ENCODE data around the gene GPR62. TPM values are rescaled to one million over a fixed set of nuclear protein-coding genes. Genes with fewer than 3 reads are reported as not detected.

The GPR62 gene
- total RNA-seq, 2 donors from 2014 or later = not detected

DNA sequence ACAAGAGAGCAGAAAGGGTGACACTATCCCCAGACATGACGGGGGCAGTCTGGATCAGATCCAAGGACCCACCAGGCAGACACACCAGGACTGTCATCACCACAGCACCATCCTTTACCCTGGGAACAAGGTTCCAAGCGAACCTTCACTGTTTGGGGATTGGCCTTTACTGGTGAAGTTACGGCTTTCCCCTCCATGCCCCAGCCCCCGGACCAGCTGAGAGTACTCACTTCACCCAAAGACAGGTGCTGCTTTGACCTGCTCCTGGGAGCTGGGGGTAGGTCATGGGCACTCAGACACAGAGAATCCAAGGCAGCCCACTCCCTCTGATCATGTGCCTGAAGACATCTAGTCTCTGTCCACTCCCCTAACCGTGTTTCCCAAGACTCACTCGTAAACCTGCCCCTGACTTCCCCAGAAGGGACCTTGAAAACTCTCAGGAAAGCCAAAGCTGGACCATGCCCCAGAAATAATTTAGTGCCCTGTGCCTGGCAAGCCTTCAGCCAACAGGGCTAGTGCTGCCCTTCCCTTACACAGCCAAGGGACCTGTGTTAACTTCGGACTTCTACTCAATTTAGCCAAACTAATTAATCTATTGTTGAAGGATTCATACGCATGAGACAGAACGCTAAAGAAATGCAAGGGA, 16.3 kb upstream of the GPR62 start:
- DNase-seq (no peak), ATAC-seq (no peak)
- TF ChIP-seq POLR2A (IDR thresholded peaks at IDR 0.05) (no peak), CTCF (IDR thresholded peaks at IDR 0.05) (no peak)
- intact Hi-C loops (cut with DNase I) = no loop called here
- no peaks in the 10 kb centered on the region for H3K27me3 ChIP-seq
- H3K4me1 ChIP-seq = peaks cover 30% of the 10 kb centered on the region
- H3K27ac ChIP-seq = no peak overlapping the region
- H3K9me3 ChIP-seq = no peaks in the 10 kb centered on the region
- peaks cover 9 to 22% of the 10 kb centered on the region in 2 donors for H3K36me3 ChIP-seq (replicated peaks in 1 of 2; ENCODE audit: insufficient read depth in 1 of 2, low read depth in 2 of 2)
- 84 to 88% methylated on average over 9 of the region's 9 CpGs for WGBS, 2 donors
- no peak overlapping the region for H3K4me3 ChIP-seq

- Histone ChIP-seq H3K27ac (no peak overlapping the region), H3K9me3 (no peaks in the 10 kb centered on the region), H3K36me3 (replicated peaks in 1 of 2; ENCODE audit: insufficient read depth in 1 of 2, low read depth in 2 of 2) (peaks cover 5 to 7% of the 10 kb centered on the region in 2 donors), H3K4me3 (peak overlapping the region; percentile 30 to 53), H3K4me1 (peaks cover 30% of the 10 kb centered on the region), H3K27me3 (no peaks in the 10 kb centered on the region)
- ATAC-seq = no peak
- DNase-seq = peak in 1 of 4 donors; percentile 10
- intact Hi-C loops (cut with DNase I) = loop anchor here (10.0 kb wide), 1 partner anchor 54 kb away; the partner anchor contains the start of gene RPL29
- WGBS, 2 donors = 35 to 38% methylated on average over 12 to 13 of the region's 13 CpGs
- TF ChIP-seq CTCF (IDR thresholded peaks at IDR 0.05) = no peak
- TF ChIP-seq POLR2A (IDR thresholded peaks at IDR 0.05) = no peak
Measured at GRCh38 chr3:51940648-51941462, 14.3 kb upstream of the GPR62 start.

GRCh38 chr3:51941463-51941797, 13.8 kb upstream of the GPR62 start:
- Histone ChIP-seq H3K9me3 (no peaks in the 10 kb centered on the region), H3K36me3 (replicated peaks in 1 of 2; ENCODE audit: insufficient read depth in 1 of 2, low read depth in 2 of 2) (peaks cover 0 to 5% of the 10 kb centered on the region in 2 donors), H3K4me1 (peaks cover 30% of the 10 kb centered on the region), H3K27ac (peak overlapping the region; percentile 11 to 85 (median 58)), H3K4me3 (peak overlapping the region; percentile 30 to 53), H3K27me3 (no peaks in the 10 kb centered on the region)
- WGBS, 2 donors = 0% methylated on average over 7 to 20 of the region's 20 CpGs
- ATAC-seq = no peak
- no peak for DNase-seq
- TF ChIP-seq POLR2A (IDR thresholded peaks at IDR 0.05) (peak in 1 of 3 donors; percentile 29), CTCF (IDR thresholded peaks at IDR 0.05) (no peak)
- intact Hi-C loops (cut with DNase I) = loop anchor here (10.0 kb wide), 1 partner anchor 53 kb away; the partner anchor contains the start of gene RPL29

DNA sequence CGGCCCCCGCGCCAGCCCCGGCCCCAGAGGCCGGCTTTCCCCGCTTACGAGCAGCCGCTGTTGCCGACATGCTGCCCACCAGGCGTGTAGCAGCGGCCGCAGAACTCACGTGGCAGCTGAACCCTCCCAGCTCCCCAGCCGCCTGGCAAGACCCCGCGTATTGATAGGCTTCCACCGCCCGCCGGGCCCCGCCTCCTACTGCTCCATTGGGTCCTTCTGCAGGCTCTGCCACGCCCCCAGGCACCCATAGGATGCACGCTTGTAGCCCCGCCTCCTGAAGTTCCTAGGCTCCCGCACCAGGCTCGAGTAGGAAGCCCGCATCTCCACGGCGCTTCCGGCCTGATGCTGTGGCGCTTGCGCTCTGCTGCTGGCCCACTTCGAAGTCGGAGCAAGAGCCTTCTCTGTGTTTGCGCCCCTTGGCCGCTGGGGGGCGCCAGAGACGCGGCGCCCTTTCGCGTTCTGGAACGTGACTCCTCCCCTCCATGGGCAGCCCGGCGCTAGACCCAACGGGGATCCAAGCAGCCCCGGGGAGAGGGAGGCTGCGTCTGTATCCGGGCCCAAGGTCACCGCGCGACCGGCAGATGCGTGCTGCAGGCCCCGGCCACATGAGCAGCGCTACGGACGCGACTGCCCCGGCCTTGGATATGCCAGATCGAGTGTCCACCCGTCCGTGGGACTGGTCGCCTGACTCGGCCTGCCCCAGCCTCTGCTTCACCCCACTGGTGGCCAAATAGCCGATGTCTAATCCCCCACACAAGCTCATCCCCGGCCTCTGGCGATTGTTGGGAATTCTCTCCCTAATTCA, 13.2 kb upstream of the GPR62 start, which contains the start of the genes PARP3 and RRP9:
Gene PARP3, plus strand, starts transcription at position 566 of the 805 bp plus-strand sequence. CDS start 993 bp downstream, outside the sequence.
Gene RRP9, minus strand, starts transcription at position 107 of the 805 bp plus-strand sequence. Its CDS starts 37 bp downstream, at position 70.
- Histone ChIP-seq H3K27me3 (no peaks in the 10 kb centered on the region), H3K36me3 (replicated peaks in 1 of 2; ENCODE audit: insufficient read depth in 1 of 2, low read depth in 2 of 2) (peaks cover 0 to 4% of the 10 kb centered on the region in 2 donors), H3K9me3 (no peaks in the 10 kb centered on the region), H3K27ac (peak within 1 kb of the TSS; percentile 71 to 86 (median 84)), H3K4me3 (peak within 1 kb of the TSS; percentile 30 to 53), H3K4me1 (peaks cover 30% of the 10 kb centered on the region)
- DNase-seq (peak; percentile 100), ATAC-seq (peak; percentile 98)
- TF ChIP-seq CTCF (IDR thresholded peaks at IDR 0.05) = peak; percentile 98 to 100 (median 100)
- peak in 2 of 3 donors; percentile 66 to 70 for TF ChIP-seq POLR2A (IDR thresholded peaks at IDR 0.05)
- intact Hi-C loops (cut with DNase I) = loop anchor here (10.0 kb wide), 1 partner anchor 53 kb away; the partner anchor contains the start of gene RPL29
- WGBS, 2 donors = 1% methylated on average over 67 of the region's 67 CpGs; no CpG with 5 or more reads in 1 of the 2 donors
